IPS DF 4.7 (cell line): ENCODE measurements around the gene GNG7.
"Not testable (repeated sequence)": the region's sequence is repeated elsewhere in the genome, so short reads cannot be mapped to it uniquely, and the experiment has no call there.

ENCODE experiments used
- DNase-seq: peaks from one replicate; pipeline ENCODE4 v3.0.0-alpha.2; 2013; ENCODE audit warnings: low spot score; ENCODE audit errors: extremely low read depth

GNG7 gene

DNA sequence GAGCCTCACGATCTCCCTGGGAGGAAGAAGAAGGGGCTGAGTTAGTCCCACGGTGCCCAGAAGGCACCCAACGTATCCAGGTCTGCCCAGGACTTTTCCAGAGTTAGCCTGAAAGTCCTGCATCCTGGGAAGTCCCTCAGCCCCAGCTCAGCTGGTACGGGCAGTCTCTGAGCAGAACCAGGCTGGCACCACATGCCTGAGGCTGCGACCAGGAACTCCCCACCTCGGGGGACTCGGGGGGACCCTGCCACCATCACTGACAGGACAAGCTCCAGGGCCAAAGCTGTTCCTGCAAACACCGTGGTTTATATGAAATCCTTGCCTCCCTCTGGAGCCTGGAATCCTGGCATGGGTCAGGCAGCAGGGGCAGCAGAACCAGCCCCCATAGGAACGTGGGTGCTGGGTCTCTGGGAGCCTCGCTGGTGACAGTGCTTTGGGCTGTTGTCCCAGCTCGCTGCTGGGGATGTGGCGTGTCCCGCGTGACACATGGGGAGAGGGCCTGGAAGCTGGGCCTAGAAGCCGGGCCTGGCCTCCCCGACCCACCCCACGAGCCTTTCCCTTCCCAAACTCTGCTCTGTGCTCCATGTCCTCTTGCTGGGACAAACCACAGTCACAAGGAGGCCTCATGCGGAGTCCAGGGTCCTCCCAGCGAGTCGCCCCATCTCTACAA, 55.5 kb downstream of the GNG7 start:
- DNase-seq: no peak

DNA sequence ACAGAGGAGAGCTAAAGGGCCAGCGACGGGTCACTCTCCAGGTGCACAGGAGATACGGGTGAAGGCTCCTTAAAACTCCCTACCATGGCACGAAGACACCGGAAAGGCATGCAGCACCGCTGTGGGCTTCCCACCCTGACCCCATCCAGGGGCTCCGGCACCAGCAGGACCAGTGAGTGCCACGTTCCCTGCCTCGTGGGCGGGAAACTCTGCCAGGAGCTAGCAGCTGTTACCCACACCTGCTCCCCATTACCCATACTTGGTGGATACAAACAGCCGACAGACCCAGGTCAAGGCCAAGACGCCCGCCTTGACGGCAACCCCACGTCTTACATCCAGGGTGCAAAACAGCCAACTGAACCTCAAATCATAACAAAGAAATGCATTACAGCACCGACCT, 56.7 kb downstream of the GNG7 start:
- no peak for DNase-seq

DNA sequence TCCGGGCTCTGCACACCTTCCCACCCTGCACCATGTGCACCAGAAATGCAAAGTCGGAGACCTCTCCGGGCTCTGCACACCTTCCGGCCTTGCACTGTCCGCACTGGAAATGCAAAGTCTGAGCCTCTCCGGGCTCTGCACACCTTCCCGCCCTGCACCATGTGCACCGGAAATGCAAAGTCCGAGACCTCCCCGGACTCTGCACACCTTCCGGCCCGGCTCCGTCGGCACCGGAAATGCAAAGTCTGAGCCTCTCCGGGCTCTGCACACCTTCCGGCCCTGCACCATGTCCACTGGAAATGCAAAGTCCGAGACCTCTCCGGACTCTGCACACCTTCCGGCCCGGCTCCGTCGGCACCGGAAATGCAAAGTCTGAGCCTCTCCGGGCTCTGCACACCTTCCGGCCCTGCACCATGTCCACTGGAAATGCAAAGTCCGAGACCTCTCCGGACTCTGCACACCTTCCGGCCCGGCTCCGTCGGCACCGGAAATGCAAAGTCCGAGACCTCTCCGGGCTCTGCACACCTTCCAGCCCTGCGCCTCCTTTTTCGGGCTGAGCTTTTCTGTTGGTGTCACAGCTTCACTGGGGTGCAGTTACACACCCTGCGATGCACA, 59.3 kb downstream of the GNG7 start:
- DNase-seq: not testable (repeated sequence)

DNA sequence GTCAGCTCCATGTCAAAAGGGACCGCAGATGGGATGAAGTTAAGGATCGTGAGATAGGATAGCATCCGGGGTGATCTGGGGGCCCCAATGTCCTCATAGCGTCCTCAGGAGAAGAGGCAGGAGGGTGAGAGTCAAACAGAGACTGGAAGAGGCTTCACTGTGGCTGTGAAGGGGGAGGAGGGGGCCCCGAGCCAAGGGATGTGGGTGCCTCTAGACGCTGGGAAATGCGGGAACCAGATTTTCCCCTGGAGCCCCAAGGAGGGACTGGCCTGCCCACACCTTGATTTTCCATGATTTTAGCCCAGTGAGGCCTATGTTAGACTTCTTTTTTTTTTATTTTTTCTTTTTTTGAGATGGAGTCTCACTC, 61.2 kb downstream of the GNG7 start:
- no peak for DNase-seq

DNA sequence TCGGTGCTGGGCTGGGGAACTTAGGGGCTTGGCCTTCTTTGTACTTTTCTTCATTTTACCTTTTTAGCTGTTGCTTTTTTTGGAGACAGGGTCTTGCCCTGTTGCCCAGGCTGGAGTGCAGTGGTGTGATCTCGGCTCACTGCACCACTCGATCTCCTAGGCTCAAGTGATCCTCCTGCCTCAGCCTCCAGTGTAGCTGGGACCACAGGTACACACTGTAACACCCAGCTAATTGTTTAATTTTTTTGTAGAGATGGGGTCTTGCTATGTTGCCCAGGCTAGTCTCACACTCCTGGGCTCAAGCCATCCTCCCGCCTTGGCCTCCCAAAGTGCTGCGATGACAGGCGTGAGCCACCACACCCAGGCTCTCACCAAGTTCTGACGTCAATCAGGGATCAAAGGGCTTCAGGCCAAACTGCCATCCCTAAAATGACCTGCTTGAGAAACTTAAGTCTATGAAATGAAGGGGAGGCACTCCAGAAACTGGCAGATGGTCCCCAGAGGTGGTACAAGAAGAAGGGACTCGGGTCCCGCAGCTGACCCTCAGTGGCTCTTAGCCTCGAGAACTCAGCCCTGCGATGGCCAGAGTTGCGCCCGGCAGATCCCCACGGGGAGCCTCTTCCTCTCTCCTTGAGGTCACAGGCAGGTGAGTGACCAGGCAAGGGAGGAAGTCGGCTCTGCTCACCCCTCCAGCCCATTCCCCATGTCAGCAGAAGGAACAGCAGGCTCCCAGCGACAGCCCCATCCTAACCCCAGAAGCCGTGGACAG, 61.7 kb downstream of the GNG7 start:
- no peak for DNase-seq

DNA sequence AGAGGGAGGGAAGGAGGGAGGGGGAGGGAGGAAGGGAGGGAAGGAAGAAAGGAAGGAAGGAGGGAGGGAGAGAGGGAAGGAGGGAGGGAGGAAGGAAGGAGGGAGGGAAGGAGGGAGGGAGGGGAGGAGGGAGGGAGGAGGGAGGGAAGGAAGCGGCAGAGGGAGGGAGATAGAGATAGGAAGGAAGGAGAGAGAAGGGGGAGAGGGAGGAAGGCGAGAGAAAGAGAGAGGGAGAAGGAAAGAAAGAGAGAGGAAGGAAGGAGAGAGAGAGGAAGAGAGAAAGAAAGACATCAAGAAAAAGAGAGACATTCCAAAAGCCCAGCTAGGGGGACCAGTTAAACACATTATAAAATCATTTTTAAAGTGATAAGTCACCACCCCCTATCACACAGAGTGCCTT, 62.5 kb downstream of the GNG7 start:
- no peak for DNase-seq

DNA sequence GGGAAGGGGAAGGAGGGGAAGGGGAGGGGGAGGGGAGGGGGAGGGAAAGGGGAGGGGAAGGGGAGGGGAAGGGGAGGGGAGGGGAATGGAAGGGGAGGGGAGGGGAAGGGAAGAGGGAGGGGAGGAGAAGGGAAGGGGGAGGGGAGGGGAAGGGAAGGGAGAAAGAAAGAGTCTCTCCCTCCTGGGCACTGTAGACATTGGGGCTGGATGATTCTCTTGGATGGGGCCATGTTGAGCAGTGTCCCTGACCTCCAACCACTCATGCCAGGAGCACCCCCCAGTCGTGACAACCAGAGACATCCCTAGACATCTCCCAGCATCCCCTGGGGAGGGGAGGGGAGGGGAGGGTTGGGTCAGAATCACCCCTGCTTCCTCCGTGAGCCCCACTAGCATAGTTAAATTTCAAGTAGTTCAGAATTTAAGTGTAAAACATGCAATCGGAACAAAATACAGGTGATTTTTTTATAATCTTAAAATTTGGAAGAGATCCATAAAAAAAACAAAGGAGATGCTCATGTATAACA, 64.0 kb downstream of the GNG7 start:
- DNase-seq: no peak

DNA sequence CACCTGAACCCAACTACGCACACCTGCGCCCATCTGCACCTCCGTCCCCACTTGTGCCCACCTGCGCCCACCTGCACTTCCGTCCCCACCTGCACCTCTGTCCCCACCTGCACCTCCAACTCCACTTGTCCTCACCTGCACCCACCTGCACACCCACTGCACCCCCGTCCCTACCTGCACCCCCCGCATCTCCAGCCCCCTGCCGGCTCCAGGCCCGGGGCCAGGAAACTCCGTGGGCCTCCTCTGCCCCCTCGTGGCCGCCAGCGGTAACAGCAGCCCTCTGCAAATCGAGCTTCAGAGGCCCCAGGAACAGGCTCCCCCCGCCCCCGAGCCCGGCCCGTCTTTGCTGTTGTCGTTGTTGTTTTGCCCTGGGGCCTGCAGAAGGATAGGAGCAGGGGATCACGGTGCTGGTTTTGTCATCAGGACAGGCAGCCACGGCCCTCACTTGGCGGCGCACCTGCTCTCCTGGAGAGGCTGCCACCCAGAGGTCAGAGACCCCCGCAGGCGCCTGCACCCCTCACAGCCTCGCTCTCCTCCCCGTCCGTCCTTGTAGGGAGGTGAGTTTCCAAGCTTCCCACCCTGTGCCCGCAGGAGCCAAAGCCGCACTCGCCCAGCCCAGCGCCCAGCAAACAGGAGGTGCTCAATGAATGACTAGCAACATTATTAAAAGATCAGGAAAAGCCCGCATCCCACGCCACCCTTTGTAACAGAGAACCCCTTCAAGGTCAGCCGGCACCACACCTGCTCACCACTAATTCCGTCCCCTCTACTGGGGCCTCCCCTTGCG, 65.4 kb downstream of the GNG7 start:
- no peak for DNase-seq

DNA sequence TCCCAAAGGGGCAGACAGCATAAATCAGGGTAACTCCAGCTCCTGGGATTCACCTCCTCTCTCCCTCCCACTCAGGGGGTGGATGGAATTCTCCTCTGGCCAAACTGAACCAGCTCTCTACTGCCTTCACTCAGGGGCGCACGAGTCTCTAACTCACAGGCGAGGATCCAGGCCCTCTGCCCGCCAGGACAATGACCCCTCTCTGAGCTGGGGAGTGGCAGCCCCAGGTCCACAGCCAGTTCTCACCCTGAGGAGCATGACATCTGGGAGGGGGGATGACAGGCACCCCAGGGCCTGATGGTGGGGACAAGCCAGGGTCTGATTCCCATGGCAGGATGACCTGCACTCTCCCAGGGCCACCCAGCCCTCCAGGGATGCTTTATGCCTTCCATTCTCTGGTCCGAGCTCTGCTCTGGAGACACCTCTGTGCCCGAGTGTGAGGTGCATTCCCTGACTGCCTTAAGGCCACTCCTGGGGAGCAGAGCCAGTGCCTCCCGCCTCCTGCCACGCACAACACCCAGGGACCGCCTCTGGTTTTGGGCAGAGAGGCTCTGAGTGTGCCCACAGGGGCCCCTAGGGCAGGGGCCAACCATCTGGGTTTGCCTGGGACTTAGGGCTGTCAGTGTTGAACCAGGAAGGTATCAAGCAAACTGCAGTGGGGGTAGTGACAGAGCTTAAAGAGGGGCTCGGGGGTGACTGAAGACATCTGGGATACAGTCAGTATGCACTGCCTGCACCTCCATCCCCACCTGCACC, 66.2 kb downstream of the GNG7 start:
- no peak for DNase-seq

DNA sequence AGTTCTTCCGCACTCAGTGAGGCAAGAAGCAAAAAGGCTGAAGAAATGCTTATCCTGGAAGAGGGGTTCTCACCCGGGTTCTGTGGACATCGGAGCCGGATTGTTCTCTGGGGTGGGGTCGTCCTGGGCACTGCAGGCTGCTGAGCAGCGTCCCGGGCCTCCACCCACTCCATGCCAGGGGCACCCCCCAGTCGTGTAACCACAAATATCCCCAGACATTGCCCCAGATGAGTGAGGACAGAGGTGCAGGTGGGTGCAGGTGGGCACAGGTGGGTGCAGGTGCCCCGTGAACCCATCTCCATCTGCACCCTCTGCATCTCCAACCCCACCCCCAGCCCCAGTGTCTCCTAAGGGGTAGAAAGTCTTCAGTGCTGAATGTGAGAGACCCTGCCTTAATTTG, 67.5 kb downstream of the GNG7 start:
- DNase-seq: no peak

DNA sequence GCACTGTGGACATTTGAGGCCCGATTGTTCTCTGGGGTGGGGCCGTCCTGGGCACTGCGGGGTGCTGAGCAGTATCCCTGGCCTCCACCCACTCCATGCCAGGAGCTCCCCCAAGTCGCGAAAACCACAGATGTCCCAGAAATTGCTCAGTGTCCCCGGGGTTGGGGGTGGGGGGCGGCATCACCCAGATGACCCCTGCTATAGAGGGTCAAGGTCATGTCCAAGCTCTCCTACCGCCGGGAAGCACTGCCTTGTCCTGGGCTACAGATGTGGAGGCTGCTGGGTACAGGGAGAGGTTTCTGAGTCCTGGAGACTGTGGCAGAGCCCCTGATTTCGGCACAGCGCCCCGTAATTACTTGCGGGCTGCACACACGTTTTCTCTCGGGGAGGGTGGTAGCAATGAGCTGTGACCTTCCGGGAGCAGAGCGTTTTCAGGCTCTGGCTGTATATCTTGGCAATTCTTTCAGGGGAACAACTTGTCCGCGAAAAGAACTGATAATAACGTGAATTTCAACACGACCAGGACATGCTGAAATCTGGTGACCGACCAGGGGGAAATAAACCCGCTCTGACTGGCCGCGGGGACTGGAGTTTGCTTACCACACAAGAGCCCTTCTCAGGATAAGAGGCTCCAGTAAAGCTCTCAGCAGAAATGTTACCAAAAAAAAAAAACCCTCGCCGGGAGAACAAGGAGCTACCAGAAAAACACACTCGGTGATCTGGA, 68.1 kb downstream of the GNG7 start:
- no peak for DNase-seq

DNA sequence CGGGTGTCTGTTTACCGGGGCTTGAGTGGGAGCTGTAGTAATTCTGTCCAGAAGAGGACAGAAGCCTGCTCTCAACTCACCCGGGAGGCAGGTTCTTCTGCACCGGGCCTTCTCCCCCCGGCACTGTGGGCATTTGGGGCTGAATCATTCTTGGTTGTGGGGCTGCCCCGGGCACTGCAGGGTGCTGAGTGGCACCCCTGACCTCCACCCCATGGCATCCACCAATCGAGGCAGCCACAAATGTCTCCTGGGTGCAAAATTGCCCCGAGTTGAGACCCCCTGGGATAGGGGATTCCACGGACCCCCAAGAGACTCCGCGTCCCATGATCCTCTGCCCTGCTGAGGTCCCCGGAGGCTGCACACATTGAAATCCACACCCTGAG, 68.8 kb downstream of the GNG7 start:
- no peak for DNase-seq

DNA sequence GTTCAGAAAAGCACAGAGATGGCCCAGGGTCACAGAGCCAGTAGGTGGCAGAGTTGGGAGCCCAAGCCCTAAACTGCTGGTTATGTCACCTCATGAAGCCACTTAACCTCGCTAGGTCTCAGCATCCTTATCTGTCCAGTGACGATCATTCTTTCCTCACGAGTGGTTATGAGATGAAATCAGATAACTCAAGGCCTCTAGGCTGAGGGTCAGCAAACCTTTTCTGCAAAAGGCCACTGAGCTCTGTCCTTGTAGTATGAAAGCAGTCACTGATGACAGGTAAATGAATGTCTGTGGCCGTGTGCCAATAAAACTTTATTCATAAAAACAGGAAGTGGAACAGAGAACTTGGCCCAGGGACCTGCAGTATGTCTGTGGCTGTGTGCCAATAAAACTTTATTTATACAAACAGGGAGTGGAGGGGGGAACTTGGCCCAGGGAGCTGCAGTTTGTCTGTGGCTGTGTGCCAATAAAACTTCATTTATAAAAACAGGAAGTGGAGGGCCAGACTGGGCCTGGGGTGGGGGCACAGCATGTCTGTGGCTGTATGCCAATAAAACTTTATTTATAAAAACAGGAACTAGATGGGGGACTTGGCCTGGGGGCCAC, 71.2 kb downstream of the GNG7 start:
- DNase-seq: no peak

DNA sequence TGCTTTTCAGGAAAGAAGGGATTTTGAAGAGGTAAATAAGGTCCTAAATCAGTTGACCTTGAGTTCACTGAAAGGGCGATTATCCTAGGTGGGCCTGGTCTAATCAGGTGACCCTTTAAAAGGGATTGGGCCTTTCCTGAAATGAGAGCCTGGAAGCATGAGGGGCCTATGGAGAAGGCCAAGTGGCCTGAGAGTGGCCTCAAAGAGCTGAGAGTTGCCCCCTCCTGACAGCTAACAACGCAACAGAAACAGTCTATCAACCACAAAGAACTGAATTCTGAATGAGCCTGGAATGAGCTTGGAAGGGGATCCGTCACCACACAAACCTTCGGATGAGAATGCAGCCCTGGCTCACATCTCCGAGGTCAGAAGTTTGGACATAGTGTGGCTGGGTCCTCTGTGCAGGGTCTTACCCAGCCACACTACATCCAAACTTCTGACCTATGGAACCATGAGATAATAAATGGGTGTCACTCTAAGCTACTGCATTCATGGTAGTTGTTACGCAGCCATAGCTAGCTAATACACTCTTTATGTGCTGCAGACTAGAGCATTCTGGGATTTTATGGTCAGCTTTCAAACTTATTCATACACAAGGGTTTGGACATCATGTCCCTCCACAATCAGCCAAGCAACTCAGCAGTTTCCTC, 72.0 kb downstream of the GNG7 start:
- DNase-seq: no peak

DNA sequence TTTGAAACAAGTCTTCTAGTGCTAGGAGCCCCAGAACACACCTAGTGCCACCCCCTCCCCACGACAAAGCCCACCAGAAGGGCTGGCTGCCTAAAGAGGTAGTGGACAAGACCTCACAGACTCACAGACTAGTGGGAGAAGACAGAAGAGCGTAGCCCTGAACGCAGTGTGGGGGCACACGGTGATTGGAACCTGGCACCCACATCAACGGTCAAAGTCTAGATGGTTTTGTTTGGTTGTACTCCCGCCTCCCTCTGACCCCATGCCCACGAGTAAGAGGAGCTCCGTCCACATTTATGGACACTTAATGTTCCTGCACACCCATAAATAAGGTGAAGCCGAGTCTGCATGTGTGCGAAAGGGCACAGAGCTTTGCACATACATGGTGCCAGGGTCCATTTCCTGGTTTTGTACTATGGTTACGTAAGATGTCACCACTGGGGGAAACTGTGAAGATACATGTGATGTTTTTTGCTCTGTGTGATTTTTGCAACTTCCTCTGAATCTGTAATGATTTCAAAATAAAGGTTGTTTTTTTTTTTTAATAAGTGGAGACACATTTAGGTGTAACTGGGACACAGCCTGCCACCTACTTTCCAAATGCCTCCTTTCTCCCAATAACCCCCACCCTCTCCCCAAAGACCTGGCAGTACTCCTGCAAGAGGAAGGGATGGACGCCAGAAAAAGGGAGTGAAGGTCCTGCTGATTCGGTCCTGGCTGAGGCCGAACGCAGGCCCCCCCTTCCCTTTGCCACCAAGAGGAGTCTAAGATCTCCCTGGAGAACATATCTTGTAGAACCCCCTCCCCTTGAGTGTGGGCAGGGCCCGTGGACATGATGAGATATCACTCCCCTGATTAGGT, 72.8 kb downstream of the GNG7 start:
- no peak for DNase-seq

DNA sequence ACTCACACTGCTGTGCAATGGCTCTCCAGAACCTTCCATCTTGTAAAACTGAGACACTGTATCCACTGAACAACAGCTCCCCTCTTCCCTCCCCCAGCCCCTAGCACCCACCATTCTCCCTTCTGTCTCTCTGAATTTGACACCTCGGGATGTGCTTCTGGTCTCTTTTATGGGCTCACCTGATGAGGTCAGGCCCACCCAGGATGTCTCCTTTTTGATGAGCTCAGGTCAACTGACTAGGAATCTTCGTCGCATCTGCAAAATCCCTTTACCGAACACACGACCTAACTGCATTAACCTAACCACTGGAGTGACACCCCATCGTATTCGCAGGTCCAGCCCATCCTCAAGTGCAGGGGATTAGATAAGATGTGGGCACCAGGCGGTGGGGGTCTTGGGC, 73.9 kb downstream of the GNG7 start:
- no peak for DNase-seq

DNA sequence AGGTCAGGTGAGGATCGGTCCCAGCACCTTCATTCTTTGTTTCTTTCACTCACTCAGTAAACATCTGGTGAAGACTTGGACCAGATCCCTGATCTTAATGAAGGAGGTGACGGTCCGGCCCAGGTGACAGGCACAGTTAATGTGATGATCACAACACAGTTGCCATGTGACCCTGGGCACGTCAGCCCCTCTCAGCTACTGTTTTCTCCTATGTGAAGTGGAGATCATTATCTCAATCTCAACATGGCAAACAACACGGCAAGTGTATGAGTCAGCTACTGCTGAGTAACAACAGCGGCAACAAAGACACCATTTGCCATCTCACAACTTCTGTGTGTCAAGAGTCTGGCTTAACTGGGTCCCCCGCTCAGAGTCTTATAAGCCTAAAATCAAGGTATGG, 74.6 kb downstream of the GNG7 start:
- DNase-seq: no peak

DNA sequence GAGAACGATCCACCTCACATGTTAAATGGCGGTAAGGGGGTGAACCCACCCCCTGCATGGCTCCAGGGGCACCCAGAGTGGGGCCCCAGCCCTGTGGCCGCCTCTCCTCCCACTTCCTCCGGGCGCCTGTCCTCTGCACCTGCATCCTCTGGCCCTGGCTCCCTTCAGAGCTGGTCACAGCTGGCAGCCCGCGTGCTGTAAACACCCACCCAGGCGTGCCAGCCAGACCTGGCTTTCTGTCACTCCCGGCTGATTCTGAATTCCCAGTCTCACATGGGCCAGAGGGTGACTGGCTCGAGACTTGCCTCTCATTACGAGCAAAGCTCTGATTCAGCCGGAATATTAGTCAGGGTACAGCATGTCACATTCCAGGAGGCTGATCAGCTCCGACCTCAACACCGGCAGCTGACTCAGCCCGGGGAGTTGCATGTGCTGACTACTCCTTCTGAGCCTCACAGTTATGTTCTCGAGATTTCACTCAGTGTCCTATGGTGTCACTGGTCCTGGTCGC, 75.1 kb downstream of the GNG7 start:
- DNase-seq: no peak
